Bronchial epithelial cell (primary cell): ENCODE measurements around the gene CCDC34. TPM values are rescaled to one million over a fixed set of nuclear protein-coding genes. Genes with fewer than 3 reads are reported as not detected.

Experiments
- total RNA-seq: library from RNA; depleted of rRNA; stranded (reverse); fragments of >200 nt; gene quantifications from 2 replicates; pipeline ENCODE4 v1.2.1, GENCODE V29; 2014

The CCDC34 gene
- total RNA-seq, 1 donor from 2014 or later, result 1.3 TPM

Other genes starting within 250 kb of the CCDC34 start
- 12.3 and 17.4 TPM in 2 replicates for gene LGR4, start 109.6 kb upstream of the CCDC34 start, total RNA-seq
- 93.7 and 100 TPM in 2 replicates for gene LIN7C, start 143.6 kb upstream of the CCDC34 start, total RNA-seq